HCT116 (cell line): ENCODE results near the gene LCK. TPM values are rescaled to one million over a fixed set of nuclear protein-coding genes. Genes with fewer than 3 reads are reported as not detected.

Experiments
- ATAC-seq: fragments of 200-7000 bp; cut with Tn5 transposase; 2 replicates; pipeline ENCODE4 v1.9.1; 2020; ENCODE audit warnings: mild to moderate bottlenecking, moderate library complexity
- BruUV-seq: library from RNA; stranded (reverse); fragments of 400-500 nt; replicated peaks from 2 replicates; lab custom pipeline; 2021; lab: Mats Ljungman, UMichigan
- CTCF ChIA-PET: fragments of 300-600 bp; sonication (Branson Sonifier 250); formaldehyde crosslinking; loops from one replicate; lab custom pipeline; 2021; ENCODE audit warnings: antibody characterized with exemption; lab: Charles Lee
- POLR2A ChIA-PET: fragments of 300-600, 350-600 bp; sonication (Branson Sonifier 250); formaldehyde crosslinking; loops from one replicate; lab custom pipeline; 2021; ENCODE audit warnings: antibody characterized with exemption; lab: Charles Lee
- RAD21 ChIA-PET, 2 experiments: fragments of 300-600 bp; sonication (Branson Sonifier 250); formaldehyde crosslinking; loops; one replicate each; lab custom pipeline; 2023; ENCODE audit warnings: low total read pairs in 2 of 2; ENCODE audit not compliant: uncharacterized antibody in 2 of 2, unreplicated experiment in 2 of 2, low non-redundant PET in 1 of 2; lab: Charles Lee
- DNase-seq: peaks from one replicate; pipeline ENCODE4 v3.0.0-alpha.2; 2010; ENCODE audit warnings: low read depth, low spot score
- H2AFZ ChIP-seq: fragments of 200-600 bp; shearing (Covaris generic), sonication (generic); 2 replicates; pipeline ENCODE4 v1.6.1; 2017; ENCODE audit warnings: low read depth, mixed run types, mixed read lengths, antibody characterized with exemption, low read length; ENCODE audit not compliant: poor library complexity, severe bottlenecking
- H3K27ac ChIP-seq: 2 replicates; pipeline ENCODE4 v1.5.1; 2012; ENCODE audit warnings: low read depth, low read length
- H3K27me3 ChIP-seq: fragments of 200-600 bp; sonication (generic); 2 replicates; pipeline ENCODE4 v1.6.1; 2016; ENCODE audit warnings: mixed run types, low read length, mixed read lengths; ENCODE audit not compliant: insufficient read depth
- H3K36me3 ChIP-seq, 2 experiments: fragments of 200-500 bp in 1 of 2; fragments of 200-600 bp in 1 of 2; sonication (Bioruptor generic) in 1 of 2; sonication (generic) in 1 of 2; 2 replicates each; pipeline versions ENCODE4 v1.5.1 to v1.6.1; 2014 to 2016; ENCODE audit warnings: low read length in 2 of 2, inconsistent platforms in 1 of 2, mixed read lengths in 1 of 2, mixed run types in 1 of 2; ENCODE audit not compliant: insufficient read depth in 2 of 2, control insufficient read depth in 1 of 2
- H3K4me1 ChIP-seq, 2 experiments: fragments of 200-600 bp in 1 of 2; sonication (generic) in 1 of 2; 2 replicates each; pipeline versions ENCODE4 v1.5.1 to v1.6.1; 2012 to 2017; ENCODE audit warnings: low read length in 2 of 2, inconsistent platforms in 1 of 2, mild to moderate bottlenecking in 1 of 2, mixed read lengths in 1 of 2, mixed run types in 1 of 2, moderate library complexity in 1 of 2; ENCODE audit not compliant: insufficient read depth in 2 of 2, control insufficient read depth in 1 of 2
- H3K4me2 ChIP-seq: fragments of 200-600 bp; sonication (generic); 2 replicates; pipeline ENCODE4 v1.6.1; 2017; ENCODE audit warnings: mixed run types, low read length, mixed read lengths
- H3K4me3 ChIP-seq, 2 experiments: fragments of 200-600 bp in 1 of 2; sonication (generic) in 1 of 2; replicated peaks in 1 of 2; 2 replicates each; pipeline ENCODE4 v1.5.1; 2011 to 2016; ENCODE audit warnings: low read length in 2 of 2, control low read depth in 1 of 2, low read depth in 1 of 2, mild to moderate bottlenecking in 1 of 2, mixed read lengths in 1 of 2, mixed run types in 1 of 2
- H3K79me2 ChIP-seq: fragments of 200-600 bp; sonication (generic); 2 replicates; pipeline ENCODE4 v1.6.1; 2017; ENCODE audit warnings: mild to moderate bottlenecking, mixed run types, low read length, moderate library complexity, mixed read lengths; ENCODE audit not compliant: insufficient read depth
- H3K9ac ChIP-seq: fragments of 200-600 bp; sonication (generic); 2 replicates; pipeline ENCODE4 v1.6.1; 2016; ENCODE audit warnings: low read length, mixed read lengths
- H3K9me2 ChIP-seq: fragments of 200-600 bp; sonication (generic), shearing (Covaris generic); 2 replicates; pipeline ENCODE4 v1.6.1; 2017; ENCODE audit warnings: mixed run types, mild to moderate bottlenecking, moderate library complexity; ENCODE audit not compliant: insufficient read depth
- H3K9me3 ChIP-seq, 2 experiments: fragments of 200-500 bp in 1 of 2; fragments of 200-600 bp in 1 of 2; sonication (Bioruptor generic) in 1 of 2; sonication (generic) in 1 of 2; 2 replicates each; pipeline ENCODE4 v1.6.1; 2014 to 2017; ENCODE audit warnings: low read length in 2 of 2, mixed read lengths in 2 of 2, inconsistent platforms in 1 of 2, low read depth in 1 of 2, mild to moderate bottlenecking in 1 of 2, mixed run types in 1 of 2, moderate library complexity in 1 of 2; ENCODE audit not compliant: control insufficient read depth in 1 of 2, insufficient read depth in 1 of 2
- H4K20me1 ChIP-seq: fragments of 200-600 bp; sonication (generic), shearing (Covaris generic); 2 replicates; pipeline ENCODE4 v1.6.1; 2017; ENCODE audit warnings: mixed run types, mild to moderate bottlenecking, moderate library complexity; ENCODE audit not compliant: insufficient read depth
- CEBPB ChIP-seq: IDR thresholded peaks from 2 replicates; pipeline ENCODE4 v1.6.1; 2012; ENCODE audit warnings: low read depth
- EZH2 ChIP-seq: fragments of 200-600 bp; sonication (generic); IDR thresholded peaks from 2 replicates; pipeline ENCODE4 v1.6.1; 2017; ENCODE audit warnings: antibody characterized with exemption, mixed run types
- FOSL1 ChIP-seq: IDR thresholded peaks from 2 replicates; pipeline ENCODE4 v1.6.1; 2012; ENCODE audit warnings: low read depth
- POLR2A ChIP-seq: IDR thresholded peaks from 2 replicates; pipeline ENCODE4 v1.7.0; 2011; ENCODE audit warnings: borderline replicate concordance; ENCODE audit not compliant: insufficient read depth, insufficient read length; ENCODE audit errors: extremely low read depth
- POLR2AphosphoS5 ChIP-seq: IDR thresholded peaks from 2 replicates; pipeline ENCODE4 v1.6.1; 2011; ENCODE audit warnings: mild to moderate bottlenecking, low read depth, low read length, moderate library complexity
- RAD21 ChIP-seq: IDR thresholded peaks from 2 replicates; pipeline ENCODE4 v1.6.1; 2012; ENCODE audit warnings: low read depth, mild to moderate bottlenecking
- REST ChIP-seq: IDR thresholded peaks from 2 replicates; pipeline ENCODE4 v1.6.1; 2012; ENCODE audit warnings: low read depth
- SRF ChIP-seq: IDR thresholded peaks from 2 replicates; pipeline ENCODE4 v1.6.1; 2012; ENCODE audit warnings: low read depth
- ZBTB33 ChIP-seq: IDR thresholded peaks from 2 replicates; pipeline ENCODE4 v1.6.1; 2011; ENCODE audit warnings: mild to moderate bottlenecking, low read length, moderate library complexity; ENCODE audit not compliant: insufficient replicate concordance; ENCODE audit errors: extremely low read depth
- intact Hi-C: fragments of 100-400 bp; cut with micrococcal nuclease; formaldehyde crosslinking; loops from 2 replicates; pipeline ENCODE4 v1.10.0; 2022
- total RNA-seq: library from RNA; stranded (reverse); gene quantifications from one replicate; pipeline ENCODE4 v1.2.1, GENCODE V29; 2021; ENCODE audit not compliant: unreplicated experiment

The LCK gene
- total RNA-seq, 1 experiment from 2014 or later, result 0.79 TPM

GRCh38 chr1:32321712-32322291 lies 70.7 kb downstream of the LCK start:
- Histone ChIP-seq H3K4me2 (no peak overlapping the region), H2AFZ (no peak overlapping the region), H3K27ac (no peak overlapping the region), H3K4me1 (peaks cover 0 to 7% of the 10 kb centered on the region in 2 experiments; a peak in 2 of 4 replicates), H4K20me1 (no peaks in the 10 kb centered on the region), H3K79me2 (peaks cover 5% of the 10 kb centered on the region), H3K4me3 (no peak overlapping the region), H3K36me3 (peaks cover 8 to 33% of the 10 kb centered on the region in 2 experiments; a peak in 3 of 4 replicates), H3K9me2 (no peaks in the 10 kb centered on the region), H3K9ac (no peak overlapping the region), H3K9me3 (no peaks in the 10 kb centered on the region), H3K27me3 (no peaks in the 10 kb centered on the region)
- RAD21 ChIA-PET, result interaction anchor here in 1 of 2 experiments (0.7 kb wide), 1 partner anchor 22 kb away, joined by 5 read pairs; no protein-coding TSS in a partner anchor
- POLR2A ChIA-PET, result interaction anchor here (0.7 to 0.9 kb wide), 2 partner anchors 12 to 14 kb away, joined by 6 to 9 read pairs; partner anchors contain the start of gene MARCKSL1
- no TSS peak for BruUV-seq
- ATAC-seq, result no peak
- CTCF ChIA-PET, result no interaction called here
- intact Hi-C loops, result no loop called here
- TF ChIP-seq FOSL1 (no peak), POLR2A (no peak), POLR2AphosphoS5 (no peak), EZH2 (no peak), ZBTB33 (no peak), SRF (no peak), REST (no peak), CEBPB (no peak), RAD21 (no peak)
- no peak for DNase-seq
